Spleen (tissue), 11 donors: ENCODE measurements around the gene NPIPB2. TPM values are rescaled to one million over a fixed set of nuclear protein-coding genes. Genes with fewer than 3 reads are reported as not detected.

ENCODE experiments used
- DNase-seq: peaks from one replicate; pipeline ENCODE4 v3.0.0-alpha.2; 2020
- H3K27ac ChIP-seq, 8 donors: fragments of 200-600 bp; sonication (generic) in 7 of 8; 1 replicate in 4 of 8; 2 replicates in 4 of 8; pipeline versions ENCODE4 v1.5.0 to v1.8.0; 2016 to 2021; ENCODE audit warnings: inconsistent platforms in 4 of 8, mild to moderate bottlenecking in 4 of 8, moderate library complexity in 1 of 8
- H3K27me3 ChIP-seq, 7 donors: fragments of 200-600 bp; sonication (generic) in 6 of 7; replicated peaks in 1 of 7; 1 replicate in 4 of 7; 2 replicates in 3 of 7; pipeline versions ENCODE4 v1.5.0 to v1.8.0; 2016 to 2021; ENCODE audit warnings: inconsistent platforms in 3 of 7, mild to moderate bottlenecking in 1 of 7
- H3K36me3 ChIP-seq, 6 donors: fragments of 200-600 bp; sonication (generic) in 5 of 6; 1 replicate in 4 of 6; 2 replicates in 2 of 6; pipeline versions ENCODE4 v1.5.0 to v1.8.0; 2016 to 2021; ENCODE audit warnings: inconsistent platforms in 2 of 6
- H3K4me1 ChIP-seq, 6 donors: fragments of 200-600 bp; sonication (generic) in 5 of 6; 1 replicate in 3 of 6; 2 replicates in 3 of 6; pipeline versions ENCODE4 v1.5.0 to v1.8.0; 2016 to 2021; ENCODE audit warnings: inconsistent platforms in 3 of 6
- H3K4me3 ChIP-seq, 8 donors: fragments of 200-600 bp; sonication (generic) in 7 of 8; 1 replicate in 4 of 8; 2 replicates in 4 of 8; pipeline versions ENCODE4 v1.5.0 to v1.8.0; 2016 to 2021; ENCODE audit warnings: inconsistent platforms in 4 of 8, mild to moderate bottlenecking in 4 of 8, moderate library complexity in 2 of 8
- H3K9me3 ChIP-seq, 8 donors: fragments of 200-600 bp; sonication (generic) in 7 of 8; 1 replicate in 4 of 8; 2 replicates in 4 of 8; pipeline versions ENCODE4 v1.5.0 to v1.8.0; 2016 to 2021; ENCODE audit warnings: inconsistent platforms in 4 of 8
- POLR2A ChIP-seq, 3 donors: fragments of 450-650 bp; IDR thresholded peaks; one replicate each; pipeline ENCODE4 v1.5.1; 2017; ENCODE audit warnings: antibody characterized with exemption in 3 of 3, mild to moderate bottlenecking in 1 of 3
- POLR2AphosphoS5 ChIP-seq, 3 donors: sonication (generic); formaldehyde crosslinking; IDR thresholded peaks; one replicate each; pipeline ENCODE4 v1.5.1; 2017; ENCODE audit warnings: antibody characterized with exemption in 3 of 3
- WGBS, 5 donors: extraction: QIAGEN DNeasy Blood & Tissue Kit in 3 of 5; methylation state at CpG; one replicate each; pipeline versions ENCODE4 v1.1.5 to v1.1.7; 2013 to 2018; 5-methylcytosine and 5-hydroxymethylcytosine counted together
- intact Hi-C: fragments of 100-400 bp; cut with DNase I; formaldehyde crosslinking; loops from one replicate; pipeline ENCODE4 v1.15.0; 2023; ENCODE audit warnings: low total_unique reads
- polyA plus RNA-seq, 3 donors: library from polyadenylated mRNA; stranded (reverse); fragments of 200-250 nt; gene quantifications; one replicate each; pipeline ENCODE4 v1.2.1, GENCODE V29; 2013
- total RNA-seq, 7 donors: library from RNA; depleted of rRNA in 3 of 7; stranded (reverse); fragments of >200 nt in 3 of 7; fragmentation: NEBNext Ultra II Directional in 4 of 7; extraction: Animal tissue kit (Norgen Biotek cat#: 25700) in 4 of 7; gene quantifications; one replicate each; pipeline versions ENCODE4 v1.1.0 to v1.2.1, GENCODE V29; 2016 to 2021
- TF ChIP-seq, protein P1 (sequence below), 11 experiments: fragments of 200-600 bp in 7 of 11; fragments of 450-650 bp in 4 of 11; sonication (generic) in 4 of 11; IDR thresholded peaks in 8 of 11; conservative IDR thresholded peaks in 3 of 11; 1 replicate in 7 of 11; 2 replicates in 4 of 11; pipeline versions ENCODE4 v1.4.0 to v1.8.0; 2016 to 2021; ENCODE audit warnings: antibody characterized with exemption in 11 of 11, inconsistent platforms in 4 of 11, mild to moderate bottlenecking in 1 of 11
- donor health status: healthy with polysubstance abuse.
- donor health status: DM: no; HTN: no; CAD: no; lungs with moderate emphysema.
- donor health status: DM: no; HTN: no; CAD: no.
- donor health status: Bipolar disorder and iron deficiency.
- donor health status: healthy.
- donor health status: DM: no; HTN: no; CAD: no.
- donor health status: DM: yes; HTN: yes; CAD: no.

Gene NPIPB2
- total and polyA plus RNA-seq, 10 donors: 4.0 to 23.7 (median 10.9) TPM

DNA sequence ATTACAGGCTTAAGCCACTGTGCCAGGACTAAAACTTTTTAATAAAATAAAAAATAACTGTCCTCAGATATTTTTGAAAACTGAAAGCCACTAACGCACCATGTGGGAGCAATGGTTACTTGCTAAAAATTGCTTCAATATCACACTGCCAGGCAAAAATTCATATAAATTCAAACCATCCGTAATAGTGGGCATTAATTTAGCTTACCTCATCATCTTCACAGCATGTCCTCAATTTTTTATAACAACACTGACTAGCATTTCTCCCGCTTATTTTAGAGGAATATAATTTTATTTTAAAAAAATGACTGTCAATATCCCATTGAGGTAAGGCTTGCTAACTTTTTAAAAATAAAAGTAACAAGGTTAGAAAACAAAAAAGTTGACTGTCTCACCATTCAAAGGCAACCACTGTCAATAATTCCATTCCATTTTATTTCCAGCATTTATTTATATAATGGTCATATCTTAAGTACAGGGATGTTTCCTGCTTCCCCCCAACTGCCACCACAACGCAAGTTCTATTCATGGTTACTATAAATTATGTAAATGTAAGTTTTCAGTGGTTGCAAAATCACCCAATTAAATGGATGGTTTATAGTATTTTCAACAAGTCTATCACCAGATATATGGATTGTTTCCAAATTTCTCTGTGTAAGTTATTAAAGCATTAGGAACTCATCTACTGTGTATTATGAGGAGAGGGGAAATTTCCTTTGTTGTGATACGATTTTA is 51.4 kb downstream of the NPIPB2 start:
- H3K36me3 ChIP-seq: peaks cover 0 to 100% (median 80%) of the 10 kb centered on the region in 6 donors
- no peak overlapping the region for H3K27ac ChIP-seq
- intact Hi-C loops: no loop called here
- peaks cover 0 to under 1% (median 0%) of the 10 kb centered on the region in 6 donors for H3K4me1 ChIP-seq
- no peak for DNase-seq
- no peaks in the 10 kb centered on the region for H3K9me3 ChIP-seq
- WGBS, 5 donors: 72 to 85% (median 77%) methylated on average over 5 of the region's 5 CpGs
- no peak overlapping the region for H3K4me3 ChIP-seq
- no peaks in the 10 kb centered on the region for H3K27me3 ChIP-seq
- TF ChIP-seq POLR2AphosphoS5 (IDR thresholded peaks at IDR 0.05): no peak
- TF ChIP-seq, protein P1, sequence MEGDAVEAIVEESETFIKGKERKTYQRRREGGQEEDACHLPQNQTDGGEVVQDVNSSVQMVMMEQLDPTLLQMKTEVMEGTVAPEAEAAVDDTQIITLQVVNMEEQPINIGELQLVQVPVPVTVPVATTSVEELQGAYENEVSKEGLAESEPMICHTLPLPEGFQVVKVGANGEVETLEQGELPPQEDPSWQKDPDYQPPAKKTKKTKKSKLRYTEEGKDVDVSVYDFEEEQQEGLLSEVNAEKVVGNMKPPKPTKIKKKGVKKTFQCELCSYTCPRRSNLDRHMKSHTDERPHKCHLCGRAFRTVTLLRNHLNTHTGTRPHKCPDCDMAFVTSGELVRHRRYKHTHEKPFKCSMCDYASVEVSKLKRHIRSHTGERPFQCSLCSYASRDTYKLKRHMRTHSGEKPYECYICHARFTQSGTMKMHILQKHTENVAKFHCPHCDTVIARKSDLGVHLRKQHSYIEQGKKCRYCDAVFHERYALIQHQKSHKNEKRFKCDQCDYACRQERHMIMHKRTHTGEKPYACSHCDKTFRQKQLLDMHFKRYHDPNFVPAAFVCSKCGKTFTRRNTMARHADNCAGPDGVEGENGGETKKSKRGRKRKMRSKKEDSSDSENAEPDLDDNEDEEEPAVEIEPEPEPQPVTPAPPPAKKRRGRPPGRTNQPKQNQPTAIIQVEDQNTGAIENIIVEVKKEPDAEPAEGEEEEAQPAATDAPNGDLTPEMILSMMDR (IDR thresholded peaks at IDR 0.05 in 8 of 11, conservative IDR thresholded peaks at IDR 0.05 in 3 of 11): no peak
- no peak for TF ChIP-seq POLR2A (IDR thresholded peaks at IDR 0.05)

DNA sequence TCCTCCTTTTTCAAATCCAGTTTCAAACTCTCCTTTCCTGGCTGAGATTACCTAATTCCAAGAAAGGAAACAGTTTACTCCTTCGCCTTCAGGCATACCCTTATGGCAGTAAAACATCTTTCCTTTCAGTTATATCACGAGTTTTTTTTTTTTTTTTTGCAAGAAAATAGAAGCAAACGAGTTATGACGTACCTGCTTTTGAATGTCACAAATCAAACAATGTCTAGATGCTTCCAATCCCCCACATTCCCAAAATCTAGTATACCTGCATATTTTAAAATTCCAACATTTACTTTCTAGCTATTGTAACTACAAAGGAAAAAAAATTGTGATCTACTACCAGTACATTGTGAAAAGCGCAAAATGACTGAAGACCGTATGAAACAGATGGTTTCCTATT is 55.0 kb downstream of the NPIPB2 start:
- 89 to 93% (median 92%) methylated on average over 6 of the region's 6 CpGs for WGBS, 5 donors

DNA sequence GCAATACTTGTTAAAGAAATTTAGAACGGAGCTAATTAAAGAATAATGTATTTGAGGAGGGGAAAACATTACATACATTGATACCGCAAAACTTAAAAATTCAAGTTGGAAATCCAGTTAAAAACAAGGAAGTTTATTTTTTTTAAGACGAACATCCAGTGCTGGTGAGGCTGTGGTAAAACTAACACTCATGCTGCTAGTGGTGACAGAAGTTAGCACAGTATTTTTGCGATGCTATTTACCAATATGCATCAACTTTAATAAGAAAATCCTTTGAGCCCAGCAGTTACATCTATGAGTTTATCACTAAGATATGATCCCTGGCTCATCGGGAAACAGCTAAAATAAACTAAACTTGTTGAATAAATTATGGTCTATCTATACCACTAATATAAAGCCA is 57.8 kb downstream of the NPIPB2 start:
- intact Hi-C loops: no loop called here
- Histone ChIP-seq H3K4me3 (no peak overlapping the region), H3K9me3 (no peaks in the 10 kb centered on the region), H3K27ac (no peak overlapping the region), H3K4me1 (peaks cover 0 to 6% (median 0%) of the 10 kb centered on the region in 6 donors), H3K27me3 (no peaks in the 10 kb centered on the region), H3K36me3 (peaks cover 3 to 100% (median 88%) of the 10 kb centered on the region in 6 donors)
- WGBS, 5 donors: 94 to 96% (median 95%) methylated on average over 5 of the region's 5 CpGs
- no peak for DNase-seq
- no peak for TF ChIP-seq POLR2A (IDR thresholded peaks at IDR 0.05)
- no peak for TF ChIP-seq POLR2AphosphoS5 (IDR thresholded peaks at IDR 0.05)
- TF ChIP-seq, protein P1 (IDR thresholded peaks at IDR 0.05 in 8 of 11, conservative IDR thresholded peaks at IDR 0.05 in 3 of 11): no peak

More for the DNA sequence above, 55.0 kb downstream of the NPIPB2 start:
- TF ChIP-seq POLR2A (IDR thresholded peaks at IDR 0.05): no peak
- TF ChIP-seq POLR2AphosphoS5 (IDR thresholded peaks at IDR 0.05): no peak
- TF ChIP-seq, protein P1 (IDR thresholded peaks at IDR 0.05 in 8 of 11, conservative IDR thresholded peaks at IDR 0.05 in 3 of 11): no peak
- no peak overlapping the region for H3K4me3 ChIP-seq
- no peaks in the 10 kb centered on the region for H3K27me3 ChIP-seq
- H3K4me1 ChIP-seq: no peaks in the 10 kb centered on the region
- peaks cover 3 to 100% (median 89%) of the 10 kb centered on the region in 6 donors for H3K36me3 ChIP-seq
- DNase-seq: no peak
- no peak overlapping the region for H3K27ac ChIP-seq
- H3K9me3 ChIP-seq: no peaks in the 10 kb centered on the region
- intact Hi-C loops: no loop called here

DNA sequence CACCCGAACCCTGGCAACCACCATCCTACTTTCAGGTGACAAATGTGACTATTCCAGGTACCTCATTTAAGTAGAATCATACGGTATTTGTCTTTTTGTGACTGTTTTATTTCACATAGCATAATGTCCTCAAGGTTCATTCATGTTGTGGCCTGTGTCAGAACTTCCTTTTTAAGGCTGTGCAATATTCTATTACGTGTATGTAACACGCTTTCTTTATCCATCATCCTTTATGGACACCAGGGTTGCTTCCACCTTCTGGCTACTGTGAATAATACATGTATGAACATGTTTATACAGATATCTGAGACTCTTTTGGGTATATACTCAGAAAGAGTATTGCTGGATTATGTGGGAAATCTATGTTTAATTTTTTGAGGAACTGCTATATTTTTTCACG is 61.8 kb downstream of the NPIPB2 start:
- Histone ChIP-seq H3K36me3 (peaks cover 3 to 100% (median 84%) of the 10 kb centered on the region in 6 donors), H3K9me3 (no peaks in the 10 kb centered on the region), H3K4me1 (peaks cover 0 to 6% (median 0%) of the 10 kb centered on the region in 6 donors), H3K27me3 (no peaks in the 10 kb centered on the region), H3K27ac (no peak overlapping the region), H3K4me3 (no peak overlapping the region)
- 80 to 94% (median 83%) methylated on average over 5 of the region's 5 CpGs for WGBS, 5 donors
- TF ChIP-seq POLR2AphosphoS5 (IDR thresholded peaks at IDR 0.05) (no peak), POLR2A (IDR thresholded peaks at IDR 0.05) (no peak)
- TF ChIP-seq, protein P1 (IDR thresholded peaks at IDR 0.05 in 8 of 11, conservative IDR thresholded peaks at IDR 0.05 in 3 of 11): no peak
- DNase-seq: no peak
- intact Hi-C loops: no loop called here
